NB4 (cell line): ENCODE measurements around the gene FAM120B.
"Not testable (repeated sequence)": the region's sequence is repeated elsewhere in the genome, so short reads cannot be mapped to it uniquely, and the experiment has no call there.

ENCODE experiments used
- DNase-seq: peaks from one replicate; pipeline ENCODE4 v3.0.0; 2010; ENCODE audit warnings: low read depth
- H3K4me3 ChIP-seq: one replicate; pipeline ENCODE4 v1.5.1; 2011; ENCODE audit warnings: mild to moderate bottlenecking, low read depth, low read length, moderate library complexity
- MYC ChIP-seq: IDR thresholded peaks from 2 replicates; pipeline ENCODE4 v1.6.1; 2011; ENCODE audit warnings: low read depth, low read length
- POLR2A ChIP-seq: IDR thresholded peaks from 2 replicates; pipeline ENCODE4 v1.6.1; 2011; ENCODE audit warnings: mild to moderate bottlenecking; ENCODE audit not compliant: insufficient read length; ENCODE audit errors: extremely low read depth
- TF ChIP-seq, protein P1 (sequence below): IDR thresholded peaks from 2 replicates; pipeline ENCODE4 v1.6.1; 2011; ENCODE audit warnings: low read depth, low read length
- TF ChIP-seq, protein P2 (sequence below): IDR thresholded peaks from one replicate; pipeline ENCODE4 v1.5.1; 2012; ENCODE audit warnings: low read depth, low read length

The FAM120B gene

DNA sequence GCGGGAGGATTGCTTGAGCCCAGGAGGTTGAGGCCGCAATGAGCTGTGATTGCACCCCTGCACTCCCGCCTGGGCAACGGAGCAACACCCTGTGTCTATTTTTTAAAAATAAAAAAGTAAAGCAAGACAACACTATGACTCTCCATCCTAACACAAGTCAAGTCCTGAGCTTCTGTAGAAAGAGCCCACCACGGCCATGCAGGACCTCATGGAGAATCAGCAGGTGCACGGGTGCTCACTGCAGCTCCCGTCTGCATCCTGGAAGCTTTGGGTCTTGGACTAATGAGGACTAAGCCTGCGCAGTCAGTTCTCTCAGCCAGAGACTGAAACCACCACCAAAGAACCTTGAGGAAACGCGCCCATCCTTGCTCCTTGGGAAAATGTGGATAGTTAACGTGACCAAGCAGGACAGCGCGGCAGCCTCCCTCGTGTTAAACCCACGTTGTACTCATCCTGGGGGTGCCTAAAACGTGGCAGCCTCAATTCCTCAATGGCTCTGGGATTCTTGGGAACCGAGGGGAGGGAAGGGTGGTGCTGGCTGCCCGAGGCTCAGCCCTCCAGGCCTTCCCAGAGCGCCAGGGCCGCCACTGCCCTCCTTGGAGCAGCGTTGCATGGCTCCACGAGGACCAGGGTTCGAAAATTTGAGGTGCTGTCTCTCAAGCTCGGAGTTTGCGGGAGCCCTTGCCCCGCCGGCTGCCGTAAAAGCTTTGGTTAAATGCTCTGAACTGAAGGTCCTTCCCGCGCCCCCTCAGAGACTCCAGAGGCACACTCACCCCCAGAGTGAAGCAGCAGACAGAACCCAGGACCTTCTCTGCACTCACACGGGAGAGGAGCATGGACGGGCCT, 44.7 kb upstream of the FAM120B start:
- H3K4me3 ChIP-seq, result no peak overlapping the region
- no peak for DNase-seq
- no peak for TF ChIP-seq MYC
- no peak for TF ChIP-seq POLR2A
- TF ChIP-seq, protein P1, sequence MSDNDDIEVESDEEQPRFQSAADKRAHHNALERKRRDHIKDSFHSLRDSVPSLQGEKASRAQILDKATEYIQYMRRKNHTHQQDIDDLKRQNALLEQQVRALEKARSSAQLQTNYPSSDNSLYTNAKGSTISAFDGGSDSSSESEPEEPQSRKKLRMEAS, result no peak
- TF ChIP-seq, protein P2, sequence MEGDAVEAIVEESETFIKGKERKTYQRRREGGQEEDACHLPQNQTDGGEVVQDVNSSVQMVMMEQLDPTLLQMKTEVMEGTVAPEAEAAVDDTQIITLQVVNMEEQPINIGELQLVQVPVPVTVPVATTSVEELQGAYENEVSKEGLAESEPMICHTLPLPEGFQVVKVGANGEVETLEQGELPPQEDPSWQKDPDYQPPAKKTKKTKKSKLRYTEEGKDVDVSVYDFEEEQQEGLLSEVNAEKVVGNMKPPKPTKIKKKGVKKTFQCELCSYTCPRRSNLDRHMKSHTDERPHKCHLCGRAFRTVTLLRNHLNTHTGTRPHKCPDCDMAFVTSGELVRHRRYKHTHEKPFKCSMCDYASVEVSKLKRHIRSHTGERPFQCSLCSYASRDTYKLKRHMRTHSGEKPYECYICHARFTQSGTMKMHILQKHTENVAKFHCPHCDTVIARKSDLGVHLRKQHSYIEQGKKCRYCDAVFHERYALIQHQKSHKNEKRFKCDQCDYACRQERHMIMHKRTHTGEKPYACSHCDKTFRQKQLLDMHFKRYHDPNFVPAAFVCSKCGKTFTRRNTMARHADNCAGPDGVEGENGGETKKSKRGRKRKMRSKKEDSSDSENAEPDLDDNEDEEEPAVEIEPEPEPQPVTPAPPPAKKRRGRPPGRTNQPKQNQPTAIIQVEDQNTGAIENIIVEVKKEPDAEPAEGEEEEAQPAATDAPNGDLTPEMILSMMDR, result no peak

DNA sequence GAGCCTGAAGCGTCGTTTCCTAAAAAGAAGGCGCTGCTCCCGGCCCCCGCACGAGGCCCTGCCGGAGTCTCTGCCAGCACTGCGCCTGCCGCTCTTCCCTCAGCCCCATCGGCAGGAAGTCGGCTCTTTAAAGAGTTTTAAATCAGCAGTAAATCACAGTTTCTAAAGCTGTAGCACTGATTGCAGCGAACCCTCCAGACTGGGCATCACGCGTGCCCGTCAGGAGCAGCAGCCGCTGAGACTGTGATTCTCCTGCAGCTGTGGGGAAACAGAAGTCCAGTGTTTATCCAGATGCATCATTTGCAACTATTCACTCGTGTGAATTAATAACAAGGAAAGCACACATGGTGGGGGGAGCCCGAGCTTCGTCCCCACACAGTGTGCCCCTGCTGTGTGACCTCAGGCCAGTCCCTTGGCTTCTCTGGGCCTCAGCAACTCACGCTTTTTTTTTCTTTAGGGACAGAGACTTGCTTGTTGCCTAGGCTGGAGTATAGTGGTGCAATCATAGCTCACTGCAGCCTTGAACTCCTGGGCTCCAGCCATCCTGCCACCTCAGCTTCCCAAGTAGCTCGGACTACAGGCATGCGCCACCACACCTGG, 44.0 kb upstream of the FAM120B start:
- TF ChIP-seq, protein P2, result no peak
- no peak for TF ChIP-seq MYC
- no peak for TF ChIP-seq POLR2A
- no peak overlapping the region for H3K4me3 ChIP-seq
- no peak for DNase-seq

DNA sequence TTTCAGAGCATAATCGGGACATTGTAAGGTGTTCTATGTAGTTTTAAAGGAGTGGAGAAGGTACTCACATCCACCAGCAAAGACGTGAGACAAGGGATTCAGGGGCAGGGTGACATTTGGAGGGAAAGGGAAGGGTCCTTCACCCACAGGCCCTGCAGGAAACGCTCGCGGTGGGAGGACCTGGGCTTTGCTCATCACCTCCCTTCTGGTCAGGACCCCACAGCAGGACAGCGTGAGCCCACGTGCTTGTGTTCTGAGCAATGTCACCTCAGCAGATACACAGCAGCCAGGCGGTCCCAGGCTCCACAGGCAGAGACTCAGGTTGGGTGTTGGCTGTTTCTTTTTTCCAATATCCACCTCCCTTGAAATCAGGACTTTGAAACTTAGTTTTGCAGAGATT, 43.1 kb upstream of the FAM120B start:
- no peak for TF ChIP-seq POLR2A
- TF ChIP-seq, protein P2, result no peak
- no peak overlapping the region for H3K4me3 ChIP-seq
- no peak for DNase-seq

DNA sequence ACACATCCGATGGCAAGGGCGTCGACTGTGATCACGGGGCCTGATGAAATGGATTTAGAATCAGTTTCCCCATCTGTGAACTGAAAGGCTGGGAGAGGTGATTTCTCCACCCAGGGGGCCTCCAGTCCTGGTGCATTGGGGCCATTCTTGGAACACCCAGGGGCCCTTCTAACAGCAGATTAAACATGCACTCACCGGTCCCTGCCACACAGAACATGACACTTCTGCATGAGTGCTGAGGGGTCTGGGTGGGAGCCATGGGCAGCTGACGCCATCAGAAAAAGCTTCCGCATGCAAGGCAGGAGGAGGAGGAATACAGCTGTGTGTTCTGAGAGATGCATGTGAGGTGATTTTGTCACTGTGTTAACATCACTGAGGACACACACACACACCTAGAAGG, 42.5 kb upstream of the FAM120B start:
- TF ChIP-seq MYC (no peak), POLR2A (no peak)
- TF ChIP-seq, protein P1, result no peak
- TF ChIP-seq, protein P2, result no peak
- no peak for DNase-seq
- no peak overlapping the region for H3K4me3 ChIP-seq

DNA sequence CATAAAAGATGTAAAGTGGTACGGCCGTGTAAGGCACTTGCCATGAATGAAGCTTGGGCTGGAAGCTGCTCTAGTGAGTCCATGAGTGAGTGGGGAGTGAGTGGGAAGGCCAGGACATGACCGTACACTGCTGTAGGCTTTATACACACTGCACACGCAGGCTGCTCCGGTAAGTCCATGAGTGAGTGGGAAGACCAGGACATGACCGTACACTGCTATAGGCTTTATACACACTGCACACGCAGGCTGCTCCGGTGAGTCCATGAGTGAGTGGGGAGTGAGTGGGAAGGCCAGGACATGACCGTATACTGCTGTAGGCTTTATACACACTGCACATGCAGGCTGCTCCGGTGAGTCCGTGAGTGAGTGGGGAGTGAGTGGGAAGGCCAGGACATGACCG, 41.9 kb upstream of the FAM120B start:
- not testable (repeated sequence) for DNase-seq, H3K4me3 ChIP-seq

DNA sequence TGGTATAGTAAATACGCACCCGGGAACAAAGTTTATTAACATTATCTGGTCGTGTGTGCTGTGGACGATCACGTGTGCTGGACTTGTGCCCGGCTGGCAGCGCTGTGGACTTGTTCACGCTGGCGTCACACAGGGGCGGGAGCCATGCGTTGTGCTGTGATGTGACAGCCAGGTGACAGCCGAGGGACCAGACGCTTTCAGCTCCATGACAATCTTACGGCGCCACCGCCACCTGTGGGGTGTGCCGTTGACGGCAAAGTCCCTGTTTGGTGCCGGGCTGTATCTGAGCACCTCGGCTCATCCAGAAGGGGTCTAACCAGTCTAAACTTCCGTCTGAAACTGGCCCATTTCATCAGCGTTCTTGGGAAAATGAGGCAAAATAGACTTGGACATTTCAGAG, 40.9 kb upstream of the FAM120B start:
- no peak for TF ChIP-seq MYC
- TF ChIP-seq, protein P1, result no peak
- TF ChIP-seq, protein P2, result no peak
- no peak for TF ChIP-seq POLR2A
- no peak overlapping the region for H3K4me3 ChIP-seq
- DNase-seq, result no peak
